ENCODE measurements around the gene PET100.

The PET100 gene

DNA sequence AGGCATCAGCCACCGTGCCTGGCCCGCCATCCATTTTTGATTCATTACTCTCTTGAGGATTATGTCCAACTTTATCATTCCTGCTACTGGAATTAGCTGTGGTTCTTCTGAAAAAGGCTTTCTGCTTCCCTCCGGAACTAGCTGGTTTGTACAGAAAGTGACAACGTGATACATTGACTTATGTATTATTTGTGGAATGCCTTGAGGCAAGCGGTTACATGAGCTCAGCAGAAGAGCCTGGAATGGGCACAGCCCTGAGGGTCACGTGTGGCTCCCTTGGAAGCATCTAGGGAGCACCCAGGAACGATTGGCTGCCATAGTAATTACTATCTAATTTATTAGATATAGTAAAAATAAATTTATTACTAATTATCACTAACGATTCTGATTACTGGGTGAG, 24.8 kb downstream of the PET100 start:
- DNase-seq = peak; percentile 36

DNA sequence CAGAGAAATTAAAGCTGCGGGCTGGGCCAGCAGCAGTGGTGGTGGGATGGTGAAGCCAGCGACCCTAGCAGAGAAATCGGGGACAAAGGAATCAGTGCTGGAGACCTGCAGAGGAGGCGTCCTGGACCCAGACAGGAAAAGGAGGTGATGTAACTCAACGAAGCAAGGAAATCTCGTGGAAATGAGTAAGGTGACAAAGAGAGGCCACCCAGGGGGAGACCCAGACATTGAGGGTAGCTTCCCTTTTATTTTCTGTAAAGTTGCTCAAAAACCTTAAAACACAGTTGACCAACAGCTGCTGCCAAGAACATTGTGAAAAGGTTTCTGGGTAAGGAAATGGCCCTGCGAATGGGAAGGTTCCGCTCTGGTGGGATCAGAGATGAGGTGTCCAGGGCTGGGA, 26.0 kb downstream of the PET100 start:
- no peak for DNase-seq

DNA sequence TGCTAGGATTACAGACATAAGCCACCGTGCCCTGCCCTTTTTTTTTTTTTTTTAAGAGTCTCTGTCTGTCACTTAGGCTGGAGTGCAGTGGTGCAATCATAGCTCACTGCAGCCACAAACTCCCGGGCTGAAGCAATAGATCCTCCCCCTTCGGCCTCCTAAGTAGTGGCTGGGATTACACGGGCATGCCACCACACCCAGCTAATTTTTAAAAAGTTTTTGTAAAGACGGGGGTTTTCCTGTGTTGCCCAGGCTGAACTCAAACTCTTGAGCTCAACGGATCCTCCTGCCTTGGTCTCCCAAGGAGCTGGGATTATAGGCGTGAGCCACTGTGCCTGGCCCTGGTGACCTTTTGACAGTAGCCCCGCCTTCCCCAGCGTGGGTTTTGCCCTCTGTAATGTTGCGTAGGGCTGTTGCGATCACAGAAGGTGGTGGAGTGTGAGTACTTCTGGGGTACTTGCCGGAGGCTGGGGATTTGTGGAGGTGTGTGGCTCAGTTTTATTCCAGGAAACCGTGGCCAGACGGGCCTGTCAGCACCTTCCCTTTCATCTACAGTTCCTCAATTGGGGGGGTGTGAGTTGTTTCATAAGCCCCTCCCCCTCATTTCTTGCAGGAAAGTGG, 27.6 kb downstream of the PET100 start:
- DNase-seq = no peak

DNA sequence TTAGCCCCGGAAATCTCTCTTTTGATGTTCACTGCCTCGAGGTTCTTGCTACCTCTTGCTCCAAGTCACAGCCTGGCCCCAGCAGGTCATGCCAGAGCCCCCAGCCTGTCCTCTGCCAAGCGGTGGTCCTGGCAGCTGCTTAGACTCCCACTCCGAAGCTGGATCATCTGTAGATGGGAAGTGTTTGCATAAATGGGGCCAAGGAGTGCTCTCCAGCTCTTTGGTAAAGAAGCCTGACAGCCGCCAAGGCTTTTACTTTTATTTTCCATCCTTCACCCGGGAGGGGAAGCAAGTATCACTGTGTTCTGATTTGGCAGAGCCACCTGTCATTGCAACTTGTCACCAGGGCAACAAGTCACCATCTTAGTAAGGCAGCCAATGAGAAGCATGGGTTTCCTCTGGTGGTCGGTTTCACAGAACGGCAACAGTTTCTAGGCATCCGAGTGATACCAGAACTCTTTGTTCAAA, 28.7 kb downstream of the PET100 start:
- no peak for DNase-seq

DNA sequence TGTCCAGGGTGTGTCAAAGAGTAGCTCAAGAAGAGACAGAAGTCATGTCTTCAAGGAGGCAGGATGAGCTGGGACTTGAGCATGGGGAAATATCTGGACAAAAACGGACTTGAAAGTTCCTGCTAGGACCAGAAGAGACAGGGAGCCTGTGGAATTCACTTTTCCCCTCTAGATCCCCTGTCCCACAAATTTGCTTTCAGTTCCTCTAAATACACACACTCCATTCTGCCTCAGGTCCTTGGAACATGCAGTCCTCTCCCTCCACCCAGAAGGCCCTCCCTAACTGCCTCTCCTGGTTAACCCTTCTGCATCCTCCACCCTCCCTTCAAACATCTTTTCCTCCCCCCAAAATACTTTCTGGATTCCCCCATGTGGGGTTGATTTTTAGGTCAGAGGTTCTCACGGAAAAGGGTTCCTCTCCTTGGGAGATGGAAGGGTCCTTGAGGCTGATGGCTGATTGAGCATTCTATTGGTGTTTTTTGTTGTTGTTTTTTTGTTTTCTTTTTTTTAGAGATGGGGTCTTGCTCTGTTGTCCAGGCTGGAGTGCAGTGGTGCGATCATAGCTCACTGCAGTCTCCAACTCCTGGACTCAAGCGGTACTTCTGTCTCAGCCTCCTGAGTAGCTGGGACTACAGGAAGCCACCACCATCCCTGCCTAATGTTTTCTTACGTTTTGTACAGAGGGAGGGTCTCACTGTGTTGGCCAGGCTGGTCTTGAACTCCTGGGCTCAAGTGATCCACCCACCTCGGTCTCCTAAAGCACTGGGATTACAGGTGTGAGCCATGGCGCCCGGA, 32.3 kb downstream of the PET100 start:
- no peak for DNase-seq

DNA sequence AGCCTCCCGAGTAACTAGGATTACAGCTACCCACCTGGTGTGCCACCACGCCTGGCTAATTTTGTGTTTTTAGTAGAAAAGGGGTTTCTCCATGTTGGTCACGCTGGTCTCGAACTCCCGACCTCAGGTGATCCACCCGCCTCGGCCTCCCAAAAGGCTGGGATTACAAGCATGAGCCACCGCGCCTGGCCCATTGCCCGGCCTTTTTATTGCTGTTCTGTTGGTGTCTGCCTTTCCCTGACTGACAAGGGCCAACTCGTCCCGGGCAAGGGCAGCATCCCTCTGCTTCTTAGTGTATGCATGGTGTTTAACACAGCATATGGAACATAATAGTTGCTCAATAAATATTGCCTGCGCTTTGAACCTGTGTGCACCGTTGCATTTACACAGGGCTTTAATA, 33.1 kb downstream of the PET100 start:
- DNase-seq = no peak

DNA sequence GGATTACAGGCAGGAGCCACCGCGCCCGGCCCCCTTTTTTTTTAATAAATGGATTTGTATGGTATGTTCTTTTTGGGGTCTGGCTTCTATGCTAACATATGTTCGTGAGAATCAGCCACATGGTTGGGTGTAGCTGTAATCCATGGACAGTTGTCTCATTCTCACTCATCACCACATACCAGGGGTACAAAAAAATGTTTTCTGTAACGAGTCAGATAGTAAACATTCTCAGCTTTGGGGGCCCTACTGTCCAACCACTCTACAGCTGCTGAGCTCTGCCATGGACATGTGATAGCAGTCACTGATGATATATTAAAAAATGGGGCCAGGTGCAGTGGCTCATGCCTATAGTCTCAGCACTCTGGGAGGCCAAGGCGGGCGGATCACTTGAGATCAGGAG, 34.1 kb downstream of the PET100 start:
- no peak for DNase-seq

DNA sequence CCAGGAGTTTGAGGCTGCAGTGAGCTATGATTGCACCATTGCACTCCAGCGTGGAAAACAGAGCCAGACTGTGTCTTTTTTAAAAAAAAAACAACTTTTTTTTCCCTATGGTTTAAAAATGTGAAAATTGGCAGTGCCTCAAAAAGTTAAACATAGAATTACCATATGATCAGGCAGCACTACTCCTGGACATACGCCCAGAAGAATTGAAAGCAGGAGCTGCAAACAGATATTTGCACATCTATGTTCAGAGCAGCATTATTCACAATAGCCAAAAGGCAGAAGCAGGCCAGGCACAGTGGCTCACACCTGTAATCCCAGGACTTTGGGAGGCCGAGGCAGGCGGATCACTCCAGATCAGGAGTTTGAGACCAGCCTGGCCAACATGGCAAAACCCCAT, 35.5 kb downstream of the PET100 start:
- no peak for DNase-seq

DNA sequence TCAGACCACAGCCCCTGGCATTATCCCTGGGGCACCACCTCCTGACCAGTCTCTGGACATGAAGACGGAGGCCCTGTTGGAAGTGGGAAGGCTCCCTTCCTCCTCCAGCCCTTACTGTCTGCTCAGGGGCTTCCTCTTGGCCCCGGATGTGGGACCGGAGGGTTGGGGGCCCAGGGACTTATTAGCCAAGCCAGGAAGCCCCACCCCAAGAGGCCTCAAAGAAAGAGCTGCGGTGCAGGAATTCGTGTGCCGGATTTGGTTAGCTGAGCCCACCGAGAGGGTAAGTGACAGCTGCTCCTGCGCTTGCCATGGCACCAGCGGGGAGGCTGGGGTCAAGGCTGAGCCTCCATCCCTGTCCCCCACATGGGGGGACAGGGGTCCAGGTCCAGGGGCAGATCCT, 39.2 kb downstream of the PET100 start, which contains the start of gene RETN:
Gene RETN (plus strand): TSS at position 208 of the 400 bp plus-strand sequence. CDS start 278 bp downstream, outside the sequence.
- DNase-seq = no peak

DNA sequence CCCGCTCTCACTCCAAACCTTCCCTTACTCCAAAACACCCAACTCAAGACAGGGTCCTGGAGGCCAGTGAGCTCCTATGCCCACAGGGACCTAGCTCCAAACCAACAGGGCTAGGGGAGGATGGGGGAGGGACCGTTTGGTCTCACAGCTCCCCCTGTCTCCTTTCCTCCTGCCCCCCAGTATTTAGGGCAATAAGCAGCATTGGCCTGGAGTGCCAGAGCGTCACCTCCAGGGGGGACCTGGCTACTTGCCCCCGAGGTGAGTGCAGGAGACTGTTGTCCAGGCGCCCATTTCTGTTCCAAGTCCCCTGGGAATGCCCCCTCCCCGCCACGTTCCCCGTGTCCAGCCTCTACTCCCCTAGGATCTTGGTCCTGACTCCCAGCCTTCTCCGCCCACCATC, 40.0 kb downstream of the PET100 start:
- DNase-seq = no peak

DNA sequence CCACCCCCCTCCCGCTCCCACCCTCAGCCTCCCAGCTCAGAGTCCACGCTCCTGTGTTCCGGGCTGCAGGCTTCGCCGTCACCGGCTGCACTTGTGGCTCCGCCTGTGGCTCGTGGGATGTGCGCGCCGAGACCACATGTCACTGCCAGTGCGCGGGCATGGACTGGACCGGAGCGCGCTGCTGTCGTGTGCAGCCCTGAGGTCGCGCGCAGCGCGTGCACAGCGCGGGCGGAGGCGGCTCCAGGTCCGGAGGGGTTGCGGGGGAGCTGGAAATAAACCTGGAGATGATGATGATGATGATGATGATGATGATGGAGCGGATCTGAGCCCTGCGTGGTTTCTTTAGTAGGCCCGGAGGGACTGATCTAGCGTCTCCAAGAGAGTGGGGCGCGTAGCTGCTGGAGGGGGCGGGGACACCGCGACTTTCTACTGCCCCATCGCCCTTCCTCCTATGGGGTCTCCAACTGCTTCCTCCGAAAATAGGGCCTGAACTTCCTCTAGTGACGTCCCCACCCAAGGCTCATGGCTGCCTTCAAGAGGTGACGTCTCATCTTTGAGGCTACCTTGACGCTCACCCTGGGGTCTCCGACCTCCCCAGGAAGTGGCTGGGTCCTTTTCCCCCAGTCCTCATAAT, 40.7 kb downstream of the PET100 start:
- no peak for DNase-seq

DNA sequence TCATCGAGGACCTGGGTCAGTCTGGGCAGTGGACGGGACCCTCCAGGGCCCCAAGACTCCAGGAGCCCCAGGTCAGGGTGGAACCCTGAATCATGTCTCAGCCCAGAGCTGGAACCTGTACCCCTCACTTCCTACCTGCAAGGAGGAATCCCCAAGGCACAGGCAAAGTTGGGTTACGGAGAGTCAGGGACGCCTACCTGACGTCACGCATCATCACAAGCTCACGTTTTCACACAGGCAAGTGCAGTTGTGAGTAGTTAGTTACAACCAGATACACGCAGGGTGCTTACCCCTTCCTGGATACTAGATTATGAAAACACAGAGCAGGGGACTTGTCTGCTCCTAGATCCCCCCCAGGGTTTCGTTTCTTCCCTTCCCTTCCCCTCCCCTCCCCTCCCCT, 41.2 kb downstream of the PET100 start:
- DNase-seq = no peak

DNA sequence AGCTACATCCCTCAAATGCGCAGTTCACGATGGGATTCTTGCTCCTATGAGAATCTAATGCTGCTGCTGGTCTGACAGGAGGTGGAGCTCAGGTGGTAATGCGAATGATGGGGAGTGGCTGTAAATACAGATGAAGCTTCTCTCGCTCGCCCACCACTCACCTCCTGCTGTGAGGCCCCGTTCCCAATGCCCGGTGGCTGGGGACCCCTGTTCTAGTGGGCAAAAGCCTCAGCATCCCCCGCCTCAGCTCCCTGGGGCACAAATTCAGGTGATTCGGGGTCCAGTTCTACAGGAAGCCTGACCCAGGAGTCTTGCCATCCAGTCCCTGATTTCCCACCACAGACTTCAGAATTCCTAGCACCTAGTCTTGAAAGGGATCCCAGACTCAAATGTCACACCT, 42.9 kb downstream of the PET100 start:
- DNase-seq = no peak

DNA sequence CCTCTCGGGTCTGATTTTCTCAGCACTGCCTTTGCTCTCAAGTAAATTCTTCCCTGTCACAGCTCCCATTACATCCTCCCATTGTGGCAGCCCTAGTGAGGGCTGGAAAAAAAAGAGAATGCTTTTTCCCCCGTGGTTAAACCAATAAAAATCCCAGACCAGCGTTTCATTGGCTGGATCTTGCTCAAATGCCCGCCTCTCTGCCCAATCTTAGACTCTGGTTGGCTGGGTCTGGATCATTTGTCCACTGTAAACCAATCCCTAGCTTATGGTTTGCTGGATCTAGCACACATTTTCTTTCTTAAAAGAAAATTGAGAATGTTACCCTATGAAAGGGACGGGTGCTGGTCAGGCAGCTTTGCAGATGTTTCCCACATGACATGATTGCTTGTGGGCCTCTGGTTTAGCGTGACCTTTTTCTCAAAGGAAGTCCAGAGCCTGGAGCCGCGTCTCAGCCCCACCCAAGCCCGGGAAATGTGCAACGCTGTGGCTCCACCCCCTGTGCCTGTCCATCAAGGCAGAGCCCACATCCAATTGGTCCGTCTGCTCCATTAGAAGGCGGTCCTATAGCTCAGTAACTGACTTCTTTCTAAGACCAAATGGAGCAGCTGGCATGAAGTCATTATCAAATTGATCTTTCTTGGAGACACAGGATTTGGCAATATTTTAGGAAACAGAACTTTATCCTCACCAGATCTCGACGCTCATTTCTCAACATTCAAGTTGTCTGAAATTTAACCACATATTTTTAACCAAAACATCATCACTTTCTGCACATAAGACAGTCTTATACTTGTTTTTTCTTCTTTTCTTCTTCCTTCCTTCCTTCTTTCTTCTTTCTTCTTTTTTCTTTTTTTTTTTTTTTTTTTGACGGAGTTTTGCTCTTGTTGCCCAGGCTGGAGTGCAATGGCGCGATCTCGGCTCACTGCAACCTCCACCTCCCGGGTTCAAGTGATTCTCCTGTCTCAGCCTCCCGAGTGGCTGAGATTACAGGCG, 44.7 kb downstream of the PET100 start:
- peak; percentile 65 for DNase-seq

DNA sequence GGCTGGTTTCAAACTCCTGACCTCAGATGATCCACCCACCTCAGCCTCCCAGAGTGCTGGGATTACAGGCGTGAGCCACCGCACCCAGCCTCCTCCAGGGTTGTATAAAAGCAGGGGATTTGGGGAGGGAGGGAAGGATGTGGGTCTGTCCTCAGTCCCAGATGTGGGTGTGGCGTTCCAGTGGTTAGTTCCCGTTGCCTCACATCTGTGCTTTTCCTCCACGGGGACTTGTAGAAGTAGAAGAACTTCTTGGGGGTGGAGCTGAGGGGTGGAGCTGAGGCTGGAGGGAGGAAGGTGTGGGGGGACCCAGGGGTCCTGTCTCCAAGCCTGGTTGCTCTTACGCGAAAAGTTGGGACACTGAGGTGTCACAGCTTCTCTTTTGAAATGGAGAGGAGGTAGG, 46.8 kb downstream of the PET100 start:
- no peak for DNase-seq

DNA sequence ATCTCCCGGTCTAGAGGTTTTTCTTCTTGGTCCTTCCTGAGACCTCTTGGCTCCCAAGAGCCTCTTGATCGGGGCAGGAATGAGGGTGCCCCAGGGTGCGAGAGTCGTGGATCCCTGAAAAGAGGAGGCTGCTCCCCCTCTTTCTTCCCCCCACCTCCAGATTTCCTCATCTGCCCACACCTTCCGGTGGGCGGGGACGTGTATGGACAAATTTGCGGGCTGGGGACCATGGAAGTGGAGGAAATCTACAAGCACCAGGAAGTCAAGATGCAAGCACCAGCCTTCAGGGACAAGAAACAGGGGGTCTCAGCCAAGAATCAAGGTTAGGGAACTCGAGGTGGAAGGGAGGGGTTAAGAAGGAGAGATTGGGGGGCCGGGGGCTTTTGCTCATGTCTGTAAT, 47.3 kb downstream of the PET100 start, which contains the start of gene MCEMP1:
Gene MCEMP1 (plus strand): TSS at position 237 of the 400 bp plus-strand sequence. CDS start 31 bp downstream, at position 268.
- DNase-seq = no peak

DNA sequence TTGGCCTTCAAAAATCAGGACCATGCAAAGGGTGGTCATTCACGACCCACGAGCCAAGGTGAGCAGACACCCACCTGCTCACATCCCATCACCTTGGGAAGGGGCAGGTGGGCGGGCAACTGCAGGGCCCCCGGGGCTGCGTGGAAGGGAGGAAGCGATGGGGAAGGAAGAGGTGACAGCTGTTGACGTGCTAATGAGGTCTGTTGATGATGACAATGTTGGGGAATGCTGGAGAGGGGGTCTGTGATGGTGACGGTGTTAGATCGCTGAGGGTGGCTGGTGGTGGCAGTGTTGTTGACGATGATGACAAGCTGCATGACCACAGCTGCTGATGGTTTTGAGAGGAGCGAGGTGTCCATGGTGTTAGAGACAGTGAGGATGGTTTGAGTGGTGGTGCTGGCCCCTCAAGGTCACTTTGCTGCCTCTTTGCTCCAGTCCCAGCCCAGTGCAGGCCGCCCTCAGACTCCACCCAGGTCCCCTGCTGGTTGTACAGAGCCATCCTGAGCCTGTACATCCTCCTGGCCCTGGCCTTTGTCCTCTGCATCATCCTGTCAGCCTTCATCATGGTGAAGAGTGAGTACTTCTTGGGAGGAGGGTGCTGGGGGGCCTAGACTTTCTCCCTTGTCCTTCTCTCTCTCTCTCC, 48.2 kb downstream of the PET100 start:
- no peak for DNase-seq

DNA sequence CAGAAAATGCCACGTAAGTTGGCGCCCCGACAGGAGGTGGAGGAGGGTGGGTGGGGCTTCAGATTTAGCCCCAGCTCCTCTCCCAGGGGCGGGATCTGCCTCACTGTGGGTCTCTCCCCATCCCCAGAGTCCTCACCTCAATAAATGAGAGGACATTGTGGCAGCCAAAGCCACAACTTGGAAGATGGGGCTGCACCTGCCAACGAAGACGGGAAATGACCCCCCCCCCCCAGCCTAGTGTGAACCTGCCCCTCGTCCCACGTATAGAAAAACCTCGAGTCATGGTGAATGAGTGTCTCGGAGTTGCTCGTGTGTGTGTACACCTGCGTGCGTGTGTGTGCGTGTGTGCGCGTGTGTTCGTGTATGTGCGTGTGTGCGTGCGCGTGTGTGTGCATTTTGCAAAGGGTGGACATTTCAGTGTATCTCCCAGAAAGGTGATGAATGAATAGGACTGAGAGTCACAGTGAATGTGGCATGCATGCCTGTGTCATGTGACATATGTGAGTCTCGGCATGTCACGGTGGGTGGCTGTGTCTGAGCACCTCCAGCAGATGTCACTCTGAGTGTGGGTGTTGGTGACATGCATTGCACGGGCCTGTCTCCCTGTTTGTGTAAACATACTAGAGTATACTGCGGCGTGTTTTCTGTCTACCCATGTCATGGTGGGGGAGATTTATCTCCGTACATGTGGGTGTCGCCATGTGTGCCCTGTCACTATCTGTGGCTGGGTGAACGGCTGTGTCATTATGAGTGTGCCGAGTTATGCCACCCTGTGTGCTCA, 49.6 kb downstream of the PET100 start:
- DNase-seq = no peak

DNA sequence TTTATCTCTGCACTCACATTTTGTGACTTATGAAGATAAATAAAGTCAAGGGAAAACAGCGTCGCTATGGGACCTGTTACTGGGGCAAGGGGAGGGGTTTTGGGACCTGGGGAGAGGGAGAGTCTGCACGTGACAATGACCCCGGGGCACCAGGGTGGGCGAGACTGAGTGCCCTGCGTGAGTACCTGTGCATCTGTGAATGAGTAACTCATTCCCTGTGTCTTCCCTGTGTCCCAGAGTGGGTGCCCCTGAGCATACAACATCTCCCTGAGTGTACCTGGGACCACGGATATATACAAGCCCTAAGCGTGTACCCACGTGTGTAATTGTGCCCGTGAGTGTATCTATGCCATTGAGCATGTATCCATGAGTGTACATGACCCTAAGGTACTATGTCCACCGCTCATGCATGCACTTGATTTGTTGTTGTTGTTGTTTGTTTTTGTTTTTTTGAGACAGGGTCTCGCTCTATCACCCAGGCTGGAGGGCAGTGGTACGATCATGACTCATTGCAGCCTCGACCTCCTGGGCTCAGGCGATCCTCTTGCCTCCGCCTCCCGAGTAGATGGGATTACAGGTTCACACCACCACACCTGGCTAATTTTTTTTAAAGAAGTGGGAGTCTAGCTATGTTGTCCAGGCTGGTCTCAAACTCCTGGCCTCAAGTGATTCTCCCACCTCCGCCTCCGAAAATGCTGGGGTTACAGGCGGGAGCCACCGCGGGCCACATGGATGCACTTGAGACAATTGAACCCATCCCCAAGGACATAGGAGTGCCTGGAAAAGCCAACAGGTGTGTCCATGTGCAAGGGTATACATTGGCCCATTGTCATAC, 50.4 kb downstream of the PET100 start:
- no peak for DNase-seq
